Sciatic nerve (tissue), 2 donors: ENCODE data around the gene FEZF2. TPM values are rescaled to one million over a fixed set of nuclear protein-coding genes. Genes with fewer than 3 reads are reported as not detected.
A peak's percentile ranks its signal among the peaks of the same experiment; 100 is the strongest.

Experiments used
- ATAC-seq: fragments of 200-7000 bp; cut with Tn5 transposase; one replicate; pipeline ENCODE4 v1.9.1; 2020; ENCODE audit warnings: mild to moderate bottlenecking, moderate library complexity
- DNase-seq: peaks from one replicate; pipeline ENCODE4 v3.0.0-alpha.2; 2020; ENCODE audit warnings: low spot score
- intact Hi-C: fragments of 100-400 bp; cut with DNase I; formaldehyde crosslinking; loops from one replicate; pipeline ENCODE4 v1.14.2; 2022
- total RNA-seq: library from RNA; stranded (reverse); fragmentation: NEBNext Ultra II Directional; extraction: Animal tissue kit (Norgen Biotek cat#: 25700); gene quantifications from one replicate; pipeline ENCODE4 v1.2.1, GENCODE V29; 2021
- donor health status: DM: no; HTN: no; CAD: no.
- donor health status: DM: no; HTN: no; CAD: no.

Gene FEZF2
- not detected for total RNA-seq

GRCh38 chr3:62373215-62373614 is at the start of gene FEZF2:
Gene FEZF2, minus strand, starts transcription at chr3:62373550. Its CDS starts 682 bp downstream, at chr3:62372868.
- no peak for ATAC-seq
- intact Hi-C loops, result no loop called here
- no peak for DNase-seq

GRCh38 chr3:62421207-62421606 is 47.9 kb upstream of the FEZF2 start:
- intact Hi-C loops, result no loop called here
- ATAC-seq, result no peak
- no peak for DNase-seq

- intact Hi-C loops, result no loop called here
- ATAC-seq, result no peak
- no peak for DNase-seq
Measured at GRCh38 chr3:62416144-62416543, 42.8 kb upstream of the FEZF2 start.

- intact Hi-C loops, result no loop called here
- ATAC-seq (no peak), DNase-seq (no peak)
Measured at GRCh38 chr3:62415312-62415801, 42.0 kb upstream of the FEZF2 start.

- no peak for DNase-seq
- intact Hi-C loops, result no loop called here
- ATAC-seq, result no peak
Measured at GRCh38 chr3:62414786-62415185, 41.4 kb upstream of the FEZF2 start.

GRCh38 chr3:62413687-62414086 is 40.3 kb upstream of the FEZF2 start:
- intact Hi-C loops, result no loop called here
- DNase-seq (no peak), ATAC-seq (no peak)

- intact Hi-C loops, result no loop called here
- ATAC-seq (no peak), DNase-seq (no peak)
Measured at GRCh38 chr3:62406945-62407344, 33.6 kb upstream of the FEZF2 start.

- DNase-seq (no peak), ATAC-seq (no peak)
- intact Hi-C loops, result no loop called here
Measured at GRCh38 chr3:62405566-62405965, 32.2 kb upstream of the FEZF2 start.

GRCh38 chr3:62405135-62405534 is 31.8 kb upstream of the FEZF2 start:
- DNase-seq (no peak), ATAC-seq (no peak)
- intact Hi-C loops, result no loop called here

- no peak for DNase-seq
- intact Hi-C loops, result no loop called here
- no peak for ATAC-seq
Measured at GRCh38 chr3:62404321-62404720, 31.0 kb upstream of the FEZF2 start.

GRCh38 chr3:62403765-62404164 is 30.4 kb upstream of the FEZF2 start:
- intact Hi-C loops, result no loop called here
- ATAC-seq (no peak), DNase-seq (no peak)

- no peak for DNase-seq
- intact Hi-C loops, result no loop called here
- no peak for ATAC-seq
Measured at GRCh38 chr3:62392626-62393292, 19.4 kb upstream of the FEZF2 start.

GRCh38 chr3:62387251-62387650 is 13.9 kb upstream of the FEZF2 start:
- intact Hi-C loops, result no loop called here
- no peak for ATAC-seq
- DNase-seq, result no peak

- intact Hi-C loops, result no loop called here
- DNase-seq (no peak), ATAC-seq (no peak)
Measured at GRCh38 chr3:62379321-62379798, 6.0 kb upstream of the FEZF2 start.

- ATAC-seq (no peak), DNase-seq (no peak)
- intact Hi-C loops, result no loop called here
Measured at GRCh38 chr3:62378921-62379320, 5.6 kb upstream of the FEZF2 start.

- DNase-seq (no peak), ATAC-seq (no peak)
- intact Hi-C loops, result no loop called here
Measured at GRCh38 chr3:62378311-62378789, 5.0 kb upstream of the FEZF2 start.

- intact Hi-C loops, result no loop called here
- ATAC-seq, result peak; percentile 26
- no peak for DNase-seq
Measured at GRCh38 chr3:62376906-62377877, 3.8 kb upstream of the FEZF2 start.

- no peak for ATAC-seq
- DNase-seq, result no peak
- intact Hi-C loops, result no loop called here
Measured at GRCh38 chr3:62376454-62376720, 3.0 kb upstream of the FEZF2 start.

- intact Hi-C loops, result no loop called here
- no peak for ATAC-seq
- DNase-seq, result no peak
Measured at GRCh38 chr3:62375655-62376453, 2.5 kb upstream of the FEZF2 start.
